Activated CD8-positive, alpha-beta memory T cell treated with anti-CD3 and anti-CD28 coated beads, Interleukin-2, amount 50 U/mL, for 24 hours (primary cell): ENCODE data around the gene CLRN3.

Experiments used
- DNase-seq: peaks from one replicate; pipeline ENCODE4 v3.0.0-alpha.2; 2020; ENCODE audit errors: extremely low read depth

The CLRN3 gene

DNA sequence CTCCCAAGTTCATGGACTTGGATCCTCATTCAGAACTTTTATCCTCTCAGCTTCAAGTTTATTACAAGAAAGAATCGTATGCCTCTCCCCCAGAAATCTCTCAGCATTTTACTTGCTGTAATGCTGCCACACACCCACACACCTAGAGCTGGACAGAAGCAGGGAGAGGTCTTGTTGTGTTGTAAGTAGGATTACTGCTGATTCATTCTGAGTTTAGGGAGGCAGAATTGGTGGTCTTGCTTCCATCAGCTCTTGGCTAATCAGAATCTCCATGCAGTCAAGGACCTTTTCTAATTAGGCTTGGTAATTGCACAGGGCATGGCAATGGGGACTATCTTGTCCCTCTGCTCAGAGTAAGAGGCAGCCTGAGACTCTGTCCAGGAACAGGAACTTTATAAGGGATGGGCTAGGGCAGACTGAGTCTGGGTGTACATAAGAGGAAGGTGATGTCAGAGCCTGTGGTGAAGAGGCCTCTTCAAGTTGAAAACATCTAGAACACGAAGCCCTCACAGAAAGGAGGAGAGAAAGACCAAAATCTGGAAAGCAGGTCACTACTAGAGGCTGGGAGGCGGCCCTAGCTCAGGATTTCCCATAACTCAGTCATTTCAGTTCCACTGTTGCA lies 7.1 kb upstream of the CLRN3 start:
- no peak for DNase-seq

DNA sequence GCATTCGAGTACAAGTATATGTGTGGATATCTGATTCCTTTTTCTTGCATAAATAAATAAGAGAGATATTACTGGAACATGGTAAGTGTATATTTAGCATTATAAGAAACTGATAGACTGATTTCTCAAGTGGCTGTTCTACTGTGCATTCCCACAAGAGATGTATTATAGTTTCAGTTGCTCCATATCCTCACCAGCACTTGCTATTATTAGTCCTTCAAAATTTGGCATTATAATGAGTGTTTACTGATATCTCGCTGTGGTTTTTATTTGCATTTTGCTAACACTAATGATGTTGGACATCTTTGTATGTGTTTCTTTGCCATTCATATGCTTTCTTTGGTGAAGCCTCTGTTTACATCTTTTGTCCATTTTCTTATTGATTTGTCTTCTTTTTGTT lies 4.4 kb upstream of the CLRN3 start:
- DNase-seq: no peak

DNA sequence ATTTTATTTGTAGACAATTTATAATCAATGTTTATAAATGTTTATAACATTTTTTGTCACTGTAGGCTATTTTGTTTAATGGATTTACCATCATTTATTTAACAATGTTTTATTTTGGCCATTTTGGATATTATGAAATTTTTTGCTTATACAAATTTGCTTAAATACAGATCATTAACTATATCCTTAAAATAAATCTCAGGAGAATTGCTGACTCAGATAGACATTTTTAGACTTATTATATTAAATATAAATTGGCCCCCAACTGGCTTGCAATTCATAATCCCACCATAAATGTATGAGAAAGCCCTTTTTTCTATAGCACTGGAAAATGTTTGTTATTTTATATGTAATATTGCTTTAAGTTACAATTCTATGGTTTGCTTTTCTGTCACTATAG lies 3.8 kb upstream of the CLRN3 start:
- DNase-seq: no peak

DNA sequence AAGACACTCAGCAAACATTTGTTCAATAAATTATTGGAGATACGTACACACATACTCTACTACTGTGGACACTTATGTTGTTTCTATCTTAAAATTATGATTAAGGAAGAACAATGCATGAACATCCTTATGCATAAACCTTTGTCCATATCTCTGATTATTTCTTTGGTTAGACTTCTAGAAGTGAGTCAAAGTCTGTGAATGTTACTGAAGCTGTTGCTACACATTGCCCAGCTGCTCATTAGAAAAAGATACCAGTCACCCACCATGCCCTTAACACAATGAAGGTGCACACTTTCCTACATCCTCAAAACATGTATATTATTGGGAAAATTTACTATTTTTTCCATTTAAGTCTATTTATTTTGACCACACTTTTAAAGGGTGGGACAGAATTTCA lies 1.4 kb upstream of the CLRN3 start:
- DNase-seq: no peak

DNA sequence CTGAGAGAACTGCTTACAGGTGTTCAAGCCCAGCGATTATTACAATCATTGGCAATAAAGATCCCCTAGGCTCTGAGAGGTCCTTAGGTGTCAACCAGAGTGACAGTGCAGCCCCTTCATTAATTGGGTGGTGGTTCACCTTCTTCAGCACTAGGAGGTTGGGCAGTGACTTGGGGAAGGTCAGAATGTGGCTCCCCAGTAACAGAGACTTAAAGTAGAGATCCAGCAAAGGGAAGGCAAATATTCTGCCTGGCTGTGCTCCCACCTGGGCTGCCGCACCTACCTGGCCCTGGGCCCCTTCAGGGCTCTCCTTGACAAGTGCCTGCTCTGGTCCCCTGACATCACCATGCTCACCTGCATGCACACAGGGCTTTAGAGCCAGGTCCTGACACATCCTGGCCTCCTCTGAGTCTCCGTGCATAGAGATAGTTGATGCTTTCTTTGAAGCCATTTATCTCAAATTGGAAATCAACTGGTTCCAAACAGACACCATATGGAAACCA lies 1.9 kb downstream of the CLRN3 start:
- DNase-seq: no peak

DNA sequence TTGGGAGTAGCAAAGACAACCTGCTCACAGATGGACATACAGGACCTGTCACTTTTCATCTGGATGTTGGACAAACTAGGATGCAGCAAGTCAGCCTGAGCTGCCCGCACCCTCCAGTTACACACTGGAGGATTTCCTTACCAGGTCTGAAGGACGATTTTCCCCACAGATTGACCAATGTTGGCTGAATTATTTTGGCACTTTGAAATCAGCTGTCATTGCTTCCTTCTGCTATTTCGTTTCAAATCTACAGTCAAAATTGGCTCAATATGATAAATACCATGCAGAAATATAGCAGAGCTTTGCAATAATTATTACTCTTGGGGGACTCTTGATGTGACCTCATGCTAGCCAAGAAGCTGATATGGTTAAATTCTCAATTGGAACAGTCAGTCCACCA lies 2.5 kb downstream of the CLRN3 start:
- no peak for DNase-seq

DNA sequence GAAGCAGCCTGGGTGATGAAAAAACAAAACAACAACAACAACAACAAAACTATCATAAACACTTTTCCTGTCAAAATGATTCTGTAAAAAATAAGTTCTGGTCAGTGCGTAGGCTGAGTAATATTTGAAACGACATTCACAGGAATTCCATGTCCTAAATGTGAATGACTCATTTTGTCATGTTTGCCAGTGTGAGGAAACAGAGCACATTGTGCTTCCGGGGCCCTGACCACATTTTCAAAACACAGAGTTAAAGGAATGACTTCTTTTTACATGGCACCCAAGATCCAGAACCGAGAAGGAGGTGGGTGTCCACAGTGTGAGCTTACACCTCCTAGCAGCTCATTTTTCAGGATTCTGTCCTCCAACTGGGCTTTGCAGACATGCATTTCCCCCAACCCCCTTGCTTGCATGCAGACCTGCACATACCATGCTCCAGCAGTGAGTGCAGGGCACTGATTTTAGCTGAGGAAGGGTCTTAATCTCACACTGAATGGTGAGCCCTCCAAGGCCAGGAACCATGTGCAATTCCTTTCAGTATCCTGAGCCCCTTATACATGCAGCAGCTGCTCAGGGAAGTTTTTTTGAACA lies 3.0 kb downstream of the CLRN3 start:
- DNase-seq: no peak

DNA sequence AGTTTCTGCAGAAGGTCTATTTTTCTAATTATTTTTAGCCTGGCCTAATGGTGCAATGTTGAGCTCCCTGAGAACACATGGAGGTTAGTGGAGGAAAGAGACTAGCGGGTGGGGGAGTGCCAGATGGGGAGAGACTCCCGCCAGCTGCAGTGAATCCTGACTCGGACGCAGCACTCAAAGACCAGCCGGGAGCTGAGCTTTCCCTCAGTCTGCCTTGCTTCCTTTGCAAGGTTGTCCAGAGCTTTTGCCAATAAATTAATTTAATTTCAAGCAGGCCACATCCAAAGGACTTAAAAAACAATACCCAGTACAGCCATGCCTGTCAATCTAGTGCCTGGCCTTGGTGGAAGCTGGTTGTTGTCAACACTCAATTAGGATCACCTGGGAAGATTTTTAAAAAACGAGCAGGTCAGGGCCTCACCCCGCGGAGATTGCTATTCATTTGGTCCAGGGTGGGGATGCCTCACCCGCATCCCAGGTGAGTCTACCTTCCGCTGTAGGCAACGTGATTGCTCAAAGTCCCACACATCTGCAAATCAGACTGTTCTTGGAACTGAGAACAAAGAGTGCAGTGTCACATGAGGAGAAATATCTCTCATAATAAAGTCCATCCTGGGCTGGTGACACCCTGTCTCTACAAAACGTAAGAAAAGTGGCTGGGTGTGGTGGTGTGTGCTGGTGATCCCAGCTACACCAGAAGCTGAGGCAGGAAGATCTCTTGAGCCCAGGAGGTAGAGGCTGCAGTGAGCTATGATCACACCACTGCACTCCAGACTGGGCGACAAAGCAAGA lies 4.0 kb downstream of the CLRN3 start:
- no peak for DNase-seq

DNA sequence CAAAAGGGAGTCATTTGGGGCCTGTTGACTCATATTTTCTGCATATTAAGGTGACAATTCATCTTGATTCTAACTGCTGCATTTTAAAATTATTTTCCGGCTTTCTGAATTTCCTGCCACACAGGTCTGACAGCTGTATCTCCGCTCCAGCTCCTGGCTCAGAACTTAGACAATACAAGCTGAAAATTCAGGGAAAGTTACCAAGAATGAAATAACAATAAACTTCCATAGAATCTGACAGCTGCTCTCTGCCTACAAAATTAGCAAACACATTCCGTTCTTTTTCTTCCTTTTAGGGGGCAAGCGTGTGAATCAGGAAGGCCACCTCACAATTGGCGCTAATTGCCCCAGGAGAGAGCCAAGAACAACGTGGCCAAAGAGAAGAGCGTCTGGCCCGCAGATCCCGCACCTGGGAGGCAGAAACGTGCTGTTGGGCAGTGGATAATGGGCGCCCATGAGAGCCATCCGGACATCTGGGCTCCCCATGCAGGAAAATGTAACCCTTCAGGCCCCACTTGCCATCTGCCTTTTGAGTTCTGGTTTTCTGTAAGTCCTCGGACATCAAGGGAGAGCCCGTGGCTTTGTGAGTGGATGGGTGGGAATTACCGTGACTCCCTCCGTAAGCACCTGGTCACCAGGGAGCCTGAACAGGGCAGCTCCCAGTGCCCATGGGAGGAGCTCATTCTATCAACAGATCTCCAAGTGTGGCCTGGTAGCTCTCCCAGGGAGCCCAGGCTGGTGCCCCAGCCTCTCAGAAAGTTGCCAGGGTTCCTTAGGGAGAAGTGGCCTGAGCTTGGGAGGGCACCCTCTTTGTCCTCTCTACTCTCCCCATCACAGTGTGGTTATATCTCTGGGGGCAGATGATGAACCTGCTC lies 5.0 kb downstream of the CLRN3 start:
- no peak for DNase-seq

DNA sequence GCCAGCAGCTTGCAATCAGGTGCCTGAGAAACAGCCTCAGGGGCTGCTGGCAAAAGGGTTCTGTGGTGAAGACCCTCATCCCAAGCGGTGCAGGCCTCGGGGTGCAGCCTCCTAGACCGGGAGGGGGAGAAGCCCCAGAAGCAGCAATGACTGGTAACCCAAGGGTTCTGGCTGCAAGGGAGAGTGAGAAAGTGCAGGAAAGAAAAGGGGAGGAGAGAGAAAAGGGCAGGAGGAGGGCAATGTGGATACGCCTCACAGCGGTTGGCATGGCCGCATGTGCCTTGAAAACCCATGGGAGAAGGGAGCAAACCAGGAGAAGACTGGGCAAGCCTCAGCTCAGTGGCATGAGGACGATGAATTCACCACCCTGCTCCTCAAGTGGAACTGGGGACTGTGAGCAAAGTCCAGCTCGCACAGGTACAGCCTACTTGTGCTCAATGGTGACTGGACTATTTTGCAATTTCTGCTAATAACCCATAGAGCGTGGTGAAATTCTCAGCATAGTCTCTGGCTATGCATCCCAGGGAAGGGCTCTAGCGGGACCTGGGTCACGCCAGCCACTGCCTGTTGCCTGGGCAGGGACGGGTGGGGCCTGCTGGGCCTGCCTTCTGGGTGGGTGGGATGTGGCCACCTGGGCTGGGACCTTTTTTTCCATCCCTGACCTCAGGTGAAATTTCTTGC lies 6.2 kb downstream of the CLRN3 start:
- DNase-seq: no peak

DNA sequence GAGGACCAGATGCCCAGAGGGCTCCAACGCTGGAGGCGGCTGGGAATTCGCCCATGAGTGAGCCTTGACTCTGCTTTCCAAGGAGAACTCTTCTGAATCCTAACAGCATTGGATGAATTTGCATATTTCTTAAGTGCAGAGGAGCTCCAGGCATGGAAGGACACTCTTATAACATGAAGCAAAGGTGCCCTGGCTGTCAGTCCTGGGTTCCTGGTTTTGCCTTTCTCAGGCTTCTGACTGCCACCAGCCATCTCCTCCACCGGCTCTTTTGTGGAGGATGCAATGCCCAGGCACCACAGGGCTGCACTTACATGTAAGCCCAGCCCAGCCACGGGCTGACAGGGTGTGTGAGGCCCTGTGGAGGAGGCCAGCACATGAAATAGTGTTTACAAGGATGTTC lies 8.2 kb downstream of the CLRN3 start:
- DNase-seq: no peak

DNA sequence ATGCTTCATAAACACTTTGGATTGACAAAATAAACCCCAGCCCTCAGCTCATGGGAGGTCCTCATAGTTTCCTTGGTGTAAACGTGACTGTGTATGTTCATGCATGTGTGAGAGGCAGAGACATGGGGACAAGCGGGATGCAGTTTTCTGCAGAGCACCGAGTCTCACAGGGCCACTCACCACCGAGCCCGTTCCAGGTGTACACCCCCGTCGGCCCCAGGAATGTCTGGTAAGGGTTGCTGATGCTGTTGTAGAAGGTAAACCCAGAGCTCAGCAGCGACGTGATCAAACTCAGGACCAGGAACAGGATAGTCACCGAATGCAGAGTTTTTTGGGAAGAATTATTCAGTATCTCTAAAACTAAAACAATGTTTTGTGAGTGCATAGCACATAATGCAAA lies 9.2 kb downstream of the CLRN3 start:
- DNase-seq: no peak

DNA sequence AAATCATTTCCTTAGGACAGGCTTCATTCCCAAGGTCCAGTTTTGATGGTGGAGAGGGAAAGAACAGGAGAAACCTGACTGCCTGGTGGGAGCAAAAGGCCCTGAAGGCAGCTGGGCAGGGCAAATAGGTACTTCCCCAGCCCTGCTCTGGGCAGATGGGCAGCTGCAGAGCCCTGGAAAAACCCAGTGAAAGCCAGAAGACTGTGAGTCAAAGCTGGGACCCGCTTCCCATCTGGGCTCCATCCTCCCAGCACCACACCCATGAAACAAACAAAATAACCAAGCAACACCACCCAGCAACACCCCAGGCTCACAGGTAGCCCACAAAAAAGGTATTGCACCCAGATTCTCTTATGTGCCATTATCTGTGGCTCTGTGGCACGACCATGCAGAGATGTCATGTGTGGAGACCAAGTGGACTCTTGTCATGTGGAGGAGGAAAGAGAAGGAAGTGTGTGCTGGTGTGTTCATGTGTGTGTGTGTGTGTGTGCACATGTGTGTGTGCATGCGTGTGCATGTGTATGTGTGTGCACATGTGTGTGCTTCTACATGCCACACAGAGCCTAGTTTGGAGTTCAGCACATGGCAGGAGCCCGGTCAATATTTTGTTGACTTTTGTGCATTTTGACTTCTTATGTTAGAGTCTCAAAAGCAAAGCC lies 9.8 kb downstream of the CLRN3 start:
- no peak for DNase-seq

DNA sequence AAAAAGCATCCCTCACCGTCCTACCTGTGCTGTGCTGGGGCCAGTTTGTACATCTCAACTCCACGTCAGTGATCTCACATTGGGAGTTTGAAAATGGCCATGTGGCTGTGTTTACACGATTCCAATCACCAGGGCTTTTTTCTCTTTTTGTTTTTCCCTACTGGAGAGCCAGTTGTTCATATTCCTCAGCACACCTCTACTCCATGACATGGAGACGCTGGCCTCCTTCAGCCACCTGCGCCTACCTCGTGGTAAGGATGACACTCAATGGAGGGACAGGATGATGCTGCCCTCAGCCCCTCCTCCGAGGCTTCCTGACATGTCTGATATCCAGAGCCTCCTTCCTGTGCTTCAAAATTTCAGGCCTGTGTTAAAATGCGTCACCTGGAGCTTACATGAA lies 10.3 kb downstream of the CLRN3 start:
- DNase-seq: no peak

DNA sequence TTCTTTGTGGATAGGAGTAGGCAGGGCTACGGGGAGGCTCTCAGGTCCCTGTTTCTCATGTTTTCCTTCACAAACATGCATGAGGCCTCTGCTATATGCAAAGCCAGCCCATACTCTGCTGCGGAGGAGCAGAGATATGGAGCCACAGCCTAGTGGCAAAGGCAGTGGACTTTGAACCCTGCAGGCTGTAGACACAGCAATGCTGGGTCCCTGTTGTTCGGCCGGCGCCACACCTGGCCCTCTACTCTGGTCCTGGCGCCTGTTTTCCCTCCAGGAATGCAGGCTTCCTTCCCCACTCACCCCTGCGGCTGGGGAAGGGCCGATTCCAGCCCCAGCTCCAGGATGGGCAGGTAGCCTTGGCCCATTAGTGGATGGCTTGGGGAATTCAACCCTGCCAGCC lies 11.5 kb downstream of the CLRN3 start:
- no peak for DNase-seq

DNA sequence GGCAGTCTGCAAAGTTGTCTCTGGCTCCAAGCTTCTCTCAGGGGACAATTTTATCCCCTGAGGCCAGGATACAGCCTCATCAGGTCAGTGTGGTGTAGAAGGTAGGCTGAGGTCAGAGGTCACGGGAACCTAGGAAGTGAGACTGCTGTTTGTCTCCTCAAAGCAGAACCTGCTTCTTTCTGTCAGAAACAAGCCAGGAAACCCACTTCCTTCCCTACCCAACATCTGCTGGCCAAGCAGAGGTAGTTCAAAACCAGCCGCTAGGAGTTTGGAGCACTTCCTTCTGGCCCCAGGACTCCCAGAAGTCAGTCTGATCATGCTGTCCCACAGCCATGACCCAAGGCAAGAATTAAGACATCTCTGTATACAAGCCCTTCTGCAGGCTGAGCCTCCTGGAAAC lies 12.2 kb downstream of the CLRN3 start:
- DNase-seq: no peak

DNA sequence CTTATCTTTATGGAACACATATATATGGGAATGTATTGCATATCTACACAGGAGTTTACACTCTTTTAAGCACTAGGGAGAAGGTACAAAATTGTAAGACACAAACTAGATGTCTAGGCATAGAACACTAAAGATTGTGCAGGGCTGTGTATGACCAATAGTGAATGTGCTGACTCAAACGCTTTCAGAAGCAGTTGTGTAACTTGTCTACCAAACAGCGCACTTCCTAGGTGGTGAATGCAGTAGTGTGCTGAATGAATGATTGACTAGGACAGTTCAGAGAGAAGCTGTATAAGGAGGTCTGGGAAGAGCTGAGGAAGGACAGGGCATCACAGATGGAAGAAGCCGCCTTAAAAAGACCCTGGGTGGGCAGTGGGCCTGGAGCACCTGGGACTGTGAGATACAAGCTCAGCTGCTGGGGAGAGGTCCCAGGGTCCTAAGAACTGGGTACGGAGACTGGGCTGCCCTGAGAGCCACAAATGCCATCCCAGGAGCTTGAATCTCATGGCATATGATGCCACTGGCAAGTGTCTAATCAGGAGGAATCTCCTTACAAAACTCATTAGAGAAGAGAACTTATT lies 14.2 kb downstream of the CLRN3 start:
- no peak for DNase-seq

DNA sequence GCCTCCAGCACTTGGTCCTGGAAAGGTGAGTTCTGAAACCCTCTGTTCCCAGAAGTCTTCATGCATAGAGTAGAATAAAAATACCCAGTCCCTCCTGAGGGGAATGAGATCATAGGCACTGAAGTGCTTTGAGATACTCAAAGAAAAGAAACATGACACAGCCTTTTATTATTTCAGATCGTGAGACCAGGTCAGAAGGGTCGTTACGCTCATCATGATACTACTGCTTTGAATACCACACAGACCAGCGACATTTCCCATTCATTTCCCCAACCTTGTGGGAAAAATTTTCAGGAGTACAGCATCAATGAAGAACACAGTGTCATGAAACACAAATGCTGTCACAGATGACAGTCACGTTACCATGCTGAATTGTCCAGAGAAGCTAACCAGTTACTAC lies 15.0 kb downstream of the CLRN3 start:
- DNase-seq: no peak

DNA sequence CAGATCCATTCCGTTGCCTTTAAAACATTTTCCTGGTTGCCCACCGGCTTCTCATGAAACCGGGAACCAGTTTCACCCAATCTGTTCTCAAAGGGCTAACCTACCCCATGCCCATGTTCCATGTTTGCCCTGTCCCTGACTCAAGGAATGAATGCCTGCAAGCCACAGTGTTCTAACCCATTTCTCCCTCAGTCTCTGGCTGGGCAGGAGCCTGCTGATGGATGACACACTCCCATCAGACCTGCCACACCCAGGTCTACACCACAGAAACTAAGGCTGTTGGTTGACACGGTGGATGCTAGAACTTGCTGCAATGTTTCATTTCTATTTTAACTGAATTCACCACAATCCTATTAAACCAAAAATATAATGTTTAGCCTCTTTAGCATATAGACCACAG lies 15.6 kb downstream of the CLRN3 start:
- DNase-seq: no peak

DNA sequence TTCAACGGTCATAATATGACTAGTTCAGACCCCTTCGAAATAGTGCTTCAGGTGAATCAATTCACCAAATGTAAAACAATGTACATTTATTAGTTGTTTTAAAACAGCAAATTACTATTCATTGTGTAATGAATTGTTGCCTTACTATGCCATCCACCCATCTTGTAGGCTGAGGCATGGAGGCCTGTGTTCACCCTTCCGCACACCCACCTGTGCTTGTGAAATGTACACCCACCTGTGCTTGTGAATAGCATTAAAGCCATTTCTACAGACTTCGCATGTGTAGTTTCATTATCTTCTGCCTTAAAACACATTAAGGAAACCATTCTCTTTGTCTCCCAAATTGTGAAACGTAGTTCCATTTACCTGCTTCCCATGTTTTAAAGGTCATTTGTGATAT lies 16.8 kb downstream of the CLRN3 start:
- no peak for DNase-seq

DNA sequence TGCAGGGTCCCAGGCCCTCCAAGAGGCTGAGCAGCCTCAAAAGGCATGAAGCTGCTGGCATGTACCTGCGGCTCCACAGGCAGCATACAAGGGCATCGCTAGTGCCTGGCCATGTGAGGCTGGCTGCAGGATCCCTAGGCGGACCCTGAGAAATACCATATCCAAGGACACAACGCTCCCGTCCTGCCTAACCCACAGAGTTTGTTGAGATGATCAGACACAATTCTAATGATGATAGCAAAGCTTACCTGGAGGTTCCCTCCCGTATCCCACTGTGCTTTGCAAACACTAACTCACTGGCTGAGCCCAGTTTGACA lies 17.3 kb downstream of the CLRN3 start:
- DNase-seq: no peak
